GM12878 (cell line): Measurements from ENCODE around the gene ANKRD11. TPM values are rescaled to one million over a fixed set of nuclear protein-coding genes. Genes with fewer than 3 reads are reported as not detected.

Experiments used
- ATAC-seq: fragments of 200-7000 bp; cut with Tn5 transposase; 3 replicates; pipeline ENCODE4 v1.9.1; 2020; ENCODE audit warnings: mild to moderate bottlenecking, moderate library complexity
- BruUV-seq: library from RNA; stranded (reverse); fragments of 400-500 nt; replicated peaks from 2 replicates; lab custom pipeline; 2021; lab: Mats Ljungman, UMichigan
- CTCF ChIA-PET: fragments of 300-600 bp; sonication (Branson Sonifier 250); formaldehyde crosslinking; extraction: SDS; loops from one replicate; lab custom pipeline; 2021; ENCODE audit warnings: inconsistent platforms; lab: Yijun Ruan, JAX
- POLR2A ChIA-PET: fragments of 350-600 bp; formaldehyde crosslinking; extraction: SDS; loops from one replicate; lab custom pipeline; 2021; ENCODE audit warnings: inconsistent platforms; lab: Charles Lee
- RAD21 ChIA-PET: fragments of 300-600 bp; sonication (Branson Sonifier 250); formaldehyde crosslinking; loops from one replicate; lab custom pipeline; 2023; ENCODE audit warnings: antibody characterized with exemption; ENCODE audit not compliant: unreplicated experiment; lab: Charles Lee
- SMC1A ChIA-PET: fragments of 300-600 bp; sonication (Branson Sonifier 250); formaldehyde crosslinking; loops from one replicate; lab custom pipeline; 2023; ENCODE audit not compliant: unreplicated experiment, uncharacterized antibody; lab: Charles Lee
- DNase-seq: peaks from one replicate; pipeline ENCODE4 v3.0.0-alpha.2; 2011; ENCODE audit warnings: low read depth, low spot score
- FAIRE-seq: peaks from 3 replicates; lab custom pipeline; 2011; peaks lifted over from hg19 to GRCh38; lab: Jason Lieb, UNC
- H2AFZ ChIP-seq: 2 replicates; pipeline ENCODE4 v1.6.0; 2011; ENCODE audit warnings: low read depth, low read length, control low read depth; ENCODE audit not compliant: control insufficient read depth
- H3K27ac ChIP-seq: 2 replicates; pipeline ENCODE4 v1.5.1; 2011; ENCODE audit warnings: control low read depth; ENCODE audit not compliant: control insufficient read depth, insufficient read depth
- H3K27me3 ChIP-seq, 2 experiments: replicated peaks in 1 of 2; 2 replicates each; pipeline versions ENCODE4 v1.6.0 to v1.6.1; 2011; ENCODE audit warnings: low read length in 1 of 2; ENCODE audit not compliant: control insufficient read depth in 2 of 2, insufficient read depth in 2 of 2
- H3K36me3 ChIP-seq, 2 experiments: 2 replicates each; pipeline ENCODE4 v1.5.1; 2011; ENCODE audit warnings: low read length in 1 of 2; ENCODE audit not compliant: control insufficient read depth in 2 of 2, insufficient read depth in 2 of 2
- H3K4me1 ChIP-seq: 2 replicates; pipeline ENCODE4 v1.6.1; 2011; ENCODE audit warnings: mild to moderate bottlenecking, low read length, moderate library complexity, mixed read lengths; ENCODE audit not compliant: control insufficient read depth, insufficient read depth
- H3K4me2 ChIP-seq: 2 replicates; pipeline ENCODE4 v1.6.0; 2011; ENCODE audit warnings: control low read depth; ENCODE audit not compliant: control insufficient read depth, insufficient read depth
- H3K4me3 ChIP-seq: fragments of 200-600 bp; sonication (generic); 2 replicates; pipeline ENCODE4 v1.5.1; 2016
- H3K79me2 ChIP-seq: 2 replicates; pipeline ENCODE4 v1.6.0; 2011; ENCODE audit warnings: low read length; ENCODE audit not compliant: control insufficient read depth, insufficient read depth
- H3K9ac ChIP-seq: 2 replicates; pipeline ENCODE4 v1.8.0; 2011; ENCODE audit warnings: low read length, control low read depth, mixed read lengths; ENCODE audit not compliant: control insufficient read depth, insufficient read depth
- H3K9me3 ChIP-seq: replicated peaks from 3 replicates; pipeline ENCODE4 v1.5.1; 2011; ENCODE audit warnings: mild to moderate bottlenecking, low read length; ENCODE audit not compliant: control insufficient read depth, insufficient read depth
- H4K20me1 ChIP-seq: 2 replicates; pipeline ENCODE4 v1.6.0; 2011; ENCODE audit not compliant: control insufficient read depth, insufficient read depth
- BMI1 ChIP-seq: fragments of 450-650 bp; IDR thresholded peaks from 2 replicates; pipeline ENCODE4 v1.6.1; 2016; ENCODE audit warnings: mild to moderate bottlenecking, moderate library complexity, borderline replicate concordance
- EZH2 ChIP-seq: IDR thresholded peaks from 2 replicates; pipeline ENCODE4 v1.6.1; 2012; ENCODE audit warnings: low read depth, mild to moderate bottlenecking, control low read depth, inconsistent platforms, low read length, borderline replicate concordance; ENCODE audit not compliant: control insufficient read depth
- GATAD2B ChIP-seq: fragments of 450-650 bp; conservative IDR thresholded peaks from 2 replicates; pipeline ENCODE4 v1.6.1; 2017; ENCODE audit warnings: low read depth, mild to moderate bottlenecking, moderate library complexity
- HDAC2 ChIP-seq: fragments of 200-600 bp; sonication (generic); IDR thresholded peaks from 2 replicates; pipeline ENCODE4 v1.6.1; 2017
- IKZF2 ChIP-seq, 2 experiments: fragments of 450-650 bp; IDR thresholded peaks; 2 replicates each; pipeline ENCODE4 v1.6.1; 2017; ENCODE audit warnings: mild to moderate bottlenecking in 2 of 2, moderate library complexity in 2 of 2
- LARP7 ChIP-seq: fragments of 450-650 bp; IDR thresholded peaks from 2 replicates; pipeline ENCODE4 v1.6.1; 2017; ENCODE audit warnings: mild to moderate bottlenecking
- PML ChIP-seq: IDR thresholded peaks from 2 replicates; pipeline ENCODE4 v1.6.1; 2012; ENCODE audit warnings: low read length, inconsistent platforms
- RB1 ChIP-seq: fragments of 450-650 bp; formaldehyde crosslinking; IDR thresholded peaks from 2 replicates; pipeline ENCODE4 v1.6.1; 2017; ENCODE audit warnings: mild to moderate bottlenecking, borderline replicate concordance
- RELA ChIP-seq: fragments of 450-650 bp; IDR thresholded peaks from 2 replicates; pipeline ENCODE4 v1.8.0; 2014; ENCODE audit warnings: borderline replicate concordance; ENCODE audit not compliant: partially characterized antibody
- SIN3A ChIP-seq: IDR thresholded peaks from 2 replicates; pipeline ENCODE4 v1.6.1; 2012; ENCODE audit warnings: low read depth, low read length, improper control_type of control experiment
- SREBF1 ChIP-seq: IDR thresholded peaks from 2 replicates; pipeline ENCODE4 v1.6.1; 2012; ENCODE audit warnings: mild to moderate bottlenecking, low read length
- ZNF622 ChIP-seq: fragments of 450-650 bp; IDR thresholded peaks from 2 replicates; pipeline ENCODE4 v1.6.1; 2017; ENCODE audit warnings: mild to moderate bottlenecking, inconsistent platforms
- WGBS: methylation state at CpG from one replicate; pipeline ENCODE4 v1.1.6; 2016; ENCODE audit warnings: low lambda C conversion rate; ENCODE audit not compliant: insufficient replicate concordance, insufficient coverage; ENCODE audit errors: missing lambda C conversion rate; 5-methylcytosine and 5-hydroxymethylcytosine counted together
- in situ Hi-C: fragments of 300-500 bp; cut with MboI; formaldehyde crosslinking; loops from 9 replicates; pipeline ENCODE4 v1.14.3; 2018; ENCODE audit warnings: mixed read lengths
- intact Hi-C: fragments of 100-400 bp; cut with micrococcal nuclease; formaldehyde crosslinking; loops from one replicate; pipeline ENCODE4 v1.14.2; 2022; ENCODE audit not compliant: unreplicated experiment
- polyA plus RNA-seq, 11 experiments: library from polyadenylated mRNA; depleted of rRNA in 4 of 11; unstranded in 6 of 11; stranded (reverse) in 5 of 11; fragments of >200 nt; fragmentation: Nextera tagmentation in 4 of 11; fragmentation: Illumina TruSeq in 1 of 11; extraction: Ambion mirVana in 4 of 11; extraction: Trizol in 1 of 11; gene quantifications; 1 replicate in 1 of 11; 2 replicates in 10 of 11; pipeline versions ENCODE4 v1.2.1 to v1.2.3, GENCODE V29; 2011 to 2016; ENCODE audit warnings: inconsistent platforms in 2 of 11, missing spikeins in 2 of 11, low read depth in 1 of 11
- total RNA-seq, 4 experiments: library from RNA; depleted of rRNA in 3 of 4; stranded (reverse); fragments of >200 nt in 3 of 4; fragmentation: Illumina TruSeq in 1 of 4; extraction: Trizol in 1 of 4; gene quantifications; 2 replicates each; pipeline versions ENCODE4 v1.2.1 to v1.2.3, GENCODE V29; 2013 to 2021
- TF ChIP-seq, protein P1 (sequence below): fragments of 450-650 bp; IDR thresholded peaks from 2 replicates; pipeline ENCODE4 v1.6.1; 2016; ENCODE audit warnings: mild to moderate bottlenecking, moderate library complexity, borderline replicate concordance
- TF ChIP-seq, protein P2 (sequence below): fragments of 450-650 bp; IDR thresholded peaks from 2 replicates; pipeline ENCODE4 v1.6.1; 2017; ENCODE audit warnings: borderline replicate concordance
- TF ChIP-seq, protein P3 (sequence below): fragments of 450-650 bp; IDR thresholded peaks from 2 replicates; pipeline ENCODE4 v1.6.1; 2017; ENCODE audit warnings: mild to moderate bottlenecking, moderate library complexity

ANKRD11 gene
- total and polyA plus RNA-seq, 10 of the 15 experiments (the other 5 are each of a cell fraction or from before 2014, with no cell fraction given): 5.1 to 103 (median 27.4) TPM

DNA sequence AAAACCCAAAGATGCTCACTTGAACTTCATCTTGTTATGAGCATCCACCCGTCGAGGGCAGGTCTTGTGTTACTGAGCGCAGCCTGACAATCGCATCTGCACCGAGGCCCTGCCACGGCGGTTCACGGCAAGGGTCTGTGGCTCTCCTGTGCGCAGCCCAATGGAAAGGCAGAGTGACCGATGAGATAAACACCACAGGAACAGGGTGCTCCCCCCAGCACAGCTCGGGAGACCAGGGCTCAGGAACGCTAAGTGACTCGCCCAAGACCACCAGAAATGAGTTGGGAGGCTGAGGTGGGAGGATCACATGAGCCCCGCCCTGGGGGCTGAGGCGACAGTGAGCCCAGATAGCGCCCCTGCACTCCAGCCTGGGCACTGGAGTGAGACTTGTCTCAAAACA lies 134.7 kb downstream of the ANKRD11 start:
- DNase-seq (no peak), ATAC-seq (no peak), FAIRE-seq (no peak)
- TF ChIP-seq ZNF622: no peak
- TF ChIP-seq EZH2: no peak
- TF ChIP-seq RB1: no peak
- TF ChIP-seq, protein P1, sequence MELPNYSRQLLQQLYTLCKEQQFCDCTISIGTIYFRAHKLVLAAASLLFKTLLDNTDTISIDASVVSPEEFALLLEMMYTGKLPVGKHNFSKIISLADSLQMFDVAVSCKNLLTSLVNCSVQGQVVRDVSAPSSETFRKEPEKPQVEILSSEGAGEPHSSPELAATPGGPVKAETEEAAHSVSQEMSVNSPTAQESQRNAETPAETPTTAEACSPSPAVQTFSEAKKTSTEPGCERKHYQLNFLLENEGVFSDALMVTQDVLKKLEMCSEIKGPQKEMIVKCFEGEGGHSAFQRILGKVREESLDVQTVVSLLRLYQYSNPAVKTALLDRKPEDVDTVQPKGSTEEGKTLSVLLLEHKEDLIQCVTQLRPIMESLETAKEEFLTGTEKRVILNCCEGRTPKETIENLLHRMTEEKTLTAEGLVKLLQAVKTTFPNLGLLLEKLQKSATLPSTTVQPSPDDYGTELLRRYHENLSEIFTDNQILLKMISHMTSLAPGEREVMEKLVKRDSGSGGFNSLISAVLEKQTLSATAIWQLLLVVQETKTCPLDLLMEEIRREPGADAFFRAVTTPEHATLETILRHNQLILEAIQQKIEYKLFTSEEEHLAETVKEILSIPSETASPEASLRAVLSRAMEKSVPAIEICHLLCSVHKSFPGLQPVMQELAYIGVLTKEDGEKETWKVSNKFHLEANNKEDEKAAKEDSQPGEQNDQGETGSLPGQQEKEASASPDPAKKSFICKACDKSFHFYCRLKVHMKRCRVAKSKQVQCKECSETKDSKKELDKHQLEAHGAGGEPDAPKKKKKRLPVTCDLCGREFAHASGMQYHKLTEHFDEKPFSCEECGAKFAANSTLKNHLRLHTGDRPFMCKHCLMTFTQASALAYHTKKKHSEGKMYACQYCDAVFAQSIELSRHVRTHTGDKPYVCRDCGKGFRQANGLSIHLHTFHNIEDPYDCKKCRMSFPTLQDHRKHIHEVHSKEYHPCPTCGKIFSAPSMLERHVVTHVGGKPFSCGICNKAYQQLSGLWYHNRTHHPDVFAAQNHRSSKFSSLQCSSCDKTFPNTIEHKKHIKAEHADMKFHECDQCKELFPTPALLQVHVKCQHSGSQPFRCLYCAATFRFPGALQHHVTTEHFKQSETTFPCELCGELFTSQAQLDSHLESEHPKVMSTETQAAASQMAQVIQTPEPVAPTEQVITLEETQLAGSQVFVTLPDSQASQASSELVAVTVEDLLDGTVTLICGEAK: no peak
- no peak for TF ChIP-seq RELA
- TF ChIP-seq SIN3A: no peak
- no peak for TF ChIP-seq PML
- no peak for TF ChIP-seq HDAC2
- TF ChIP-seq BMI1: no peak
- no peak for TF ChIP-seq GATAD2B
- TF ChIP-seq, protein P2, sequence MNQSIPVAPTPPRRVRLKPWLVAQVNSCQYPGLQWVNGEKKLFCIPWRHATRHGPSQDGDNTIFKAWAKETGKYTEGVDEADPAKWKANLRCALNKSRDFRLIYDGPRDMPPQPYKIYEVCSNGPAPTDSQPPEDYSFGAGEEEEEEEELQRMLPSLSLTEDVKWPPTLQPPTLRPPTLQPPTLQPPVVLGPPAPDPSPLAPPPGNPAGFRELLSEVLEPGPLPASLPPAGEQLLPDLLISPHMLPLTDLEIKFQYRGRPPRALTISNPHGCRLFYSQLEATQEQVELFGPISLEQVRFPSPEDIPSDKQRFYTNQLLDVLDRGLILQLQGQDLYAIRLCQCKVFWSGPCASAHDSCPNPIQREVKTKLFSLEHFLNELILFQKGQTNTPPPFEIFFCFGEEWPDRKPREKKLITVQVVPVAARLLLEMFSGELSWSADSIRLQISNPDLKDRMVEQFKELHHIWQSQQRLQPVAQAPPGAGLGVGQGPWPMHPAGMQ: no peak
- TF ChIP-seq, protein P3, sequence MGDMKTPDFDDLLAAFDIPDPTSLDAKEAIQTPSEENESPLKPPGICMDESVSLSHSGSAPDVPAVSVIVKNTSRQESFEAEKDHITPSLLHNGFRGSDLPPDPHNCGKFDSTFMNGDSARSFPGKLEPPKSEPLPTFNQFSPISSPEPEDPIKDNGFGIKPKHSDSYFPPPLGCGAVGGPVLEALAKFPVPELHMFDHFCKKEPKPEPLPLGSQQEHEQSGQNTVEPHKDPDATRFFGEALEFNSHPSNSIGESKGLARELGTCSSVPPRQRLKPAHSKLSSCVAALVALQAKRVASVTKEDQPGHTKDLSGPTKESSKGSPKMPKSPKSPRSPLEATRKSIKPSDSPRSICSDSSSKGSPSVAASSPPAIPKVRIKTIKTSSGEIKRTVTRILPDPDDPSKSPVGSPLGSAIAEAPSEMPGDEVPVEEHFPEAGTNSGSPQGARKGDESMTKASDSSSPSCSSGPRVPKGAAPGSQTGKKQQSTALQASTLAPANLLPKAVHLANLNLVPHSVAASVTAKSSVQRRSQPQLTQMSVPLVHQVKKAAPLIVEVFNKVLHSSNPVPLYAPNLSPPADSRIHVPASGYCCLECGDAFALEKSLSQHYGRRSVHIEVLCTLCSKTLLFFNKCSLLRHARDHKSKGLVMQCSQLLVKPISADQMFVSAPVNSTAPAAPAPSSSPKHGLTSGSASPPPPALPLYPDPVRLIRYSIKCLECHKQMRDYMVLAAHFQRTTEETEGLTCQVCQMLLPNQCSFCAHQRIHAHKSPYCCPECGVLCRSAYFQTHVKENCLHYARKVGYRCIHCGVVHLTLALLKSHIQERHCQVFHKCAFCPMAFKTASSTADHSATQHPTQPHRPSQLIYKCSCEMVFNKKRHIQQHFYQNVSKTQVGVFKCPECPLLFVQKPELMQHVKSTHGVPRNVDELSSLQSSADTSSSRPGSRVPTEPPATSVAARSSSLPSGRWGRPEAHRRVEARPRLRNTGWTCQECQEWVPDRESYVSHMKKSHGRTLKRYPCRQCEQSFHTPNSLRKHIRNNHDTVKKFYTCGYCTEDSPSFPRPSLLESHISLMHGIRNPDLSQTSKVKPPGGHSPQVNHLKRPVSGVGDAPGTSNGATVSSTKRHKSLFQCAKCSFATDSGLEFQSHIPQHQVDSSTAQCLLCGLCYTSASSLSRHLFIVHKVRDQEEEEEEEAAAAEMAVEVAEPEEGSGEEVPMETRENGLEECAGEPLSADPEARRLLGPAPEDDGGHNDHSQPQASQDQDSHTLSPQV: no peak
- TF ChIP-seq IKZF2 (IDR thresholded peaks at IDR 0.05): no peak
- TF ChIP-seq LARP7: no peak
- TF ChIP-seq SREBF1: no peak
- peaks cover 38% of the 10 kb centered on the region for H3K4me1 ChIP-seq
- BruUV-seq: no TSS peak
- no peak overlapping the region for H3K4me3 ChIP-seq
- H3K27ac ChIP-seq: no peak overlapping the region
- no peak overlapping the region for H2AFZ ChIP-seq
- ChIA-PET RAD21 (no interaction called here), SMC1A (no interaction called here), CTCF (interaction anchor here (1.1 kb wide), 1 partner anchor 80 kb away, joined by 3 read pairs; no protein-coding TSS in a partner anchor), POLR2A (interaction anchor here (0.7 kb wide), 1 partner anchor 10 kb away, joined by 3 read pairs; no protein-coding TSS in a partner anchor)
- peaks cover 9 to 18% of the 10 kb centered on the region in 2 experiments; a peak in 3 of 4 replicates for H3K36me3 ChIP-seq
- 97% methylated on average over 16 of the region's 16 CpGs for WGBS
- H4K20me1 ChIP-seq: peaks cover 11% of the 10 kb centered on the region; the same call in 1 of the 2 replicates
- peaks cover 88% of the 10 kb centered on the region for H3K79me2 ChIP-seq
- H3K27me3 ChIP-seq: no peaks in the 10 kb centered on the region
- in situ Hi-C loops: no loop called here
- no peak overlapping the region for H3K4me2 ChIP-seq
- intact Hi-C loops: no loop called here
- H3K9ac ChIP-seq: no peak overlapping the region
- H3K9me3 ChIP-seq: no peaks in the 10 kb centered on the region
